ENCODE measurements around the gene APLNR. TPM values are rescaled to one million over a fixed set of nuclear protein-coding genes. Genes with fewer than 3 reads are reported as not detected.

The APLNR gene
- total RNA-seq, 1 donor from 2014 or later = under 0.01 TPM

Other genes with a start within 250 kb of the APLNR start
- not detected in 2 replicates for gene OR5AK2, start 248.3 kb downstream of the APLNR start, total RNA-seq
- under 0.01 TPM in 2 replicates for gene LRRC55, start 55.3 kb downstream of the APLNR start, total RNA-seq
- gene TNKS1BP1, start 87.7 kb upstream of the APLNR start, total RNA-seq = 39.2 and 44.6 TPM in 2 replicates
- 34.5 and 46.9 TPM in 2 replicates for gene SSRP1, start 98.6 kb upstream of the APLNR start, total RNA-seq
- gene P2RX3, start 101.1 kb upstream of the APLNR start, total RNA-seq = not detected in 2 replicates
- gene PRG3, start 143.9 kb upstream of the APLNR start, total RNA-seq = not detected in 2 replicates
- not detected in 2 replicates for gene PRG2, start 153.4 kb upstream of the APLNR start, total RNA-seq
- gene SLC43A3, start 189.9 kb upstream of the APLNR start, total RNA-seq = 19.4 and 38.7 TPM in 2 replicates
- under 0.01 and 0.20 TPM in 2 replicates for gene RTN4RL2, start 223.3 kb upstream of the APLNR start, total RNA-seq

Measured in lung microvascular endothelial cell (primary cell).